ENCODE results near the gene FOXP2.
"Not testable (repeated sequence)": the region's sequence is repeated elsewhere in the genome, so short reads cannot be mapped to it uniquely, and the experiment has no call there.

The FOXP2 gene

DNA sequence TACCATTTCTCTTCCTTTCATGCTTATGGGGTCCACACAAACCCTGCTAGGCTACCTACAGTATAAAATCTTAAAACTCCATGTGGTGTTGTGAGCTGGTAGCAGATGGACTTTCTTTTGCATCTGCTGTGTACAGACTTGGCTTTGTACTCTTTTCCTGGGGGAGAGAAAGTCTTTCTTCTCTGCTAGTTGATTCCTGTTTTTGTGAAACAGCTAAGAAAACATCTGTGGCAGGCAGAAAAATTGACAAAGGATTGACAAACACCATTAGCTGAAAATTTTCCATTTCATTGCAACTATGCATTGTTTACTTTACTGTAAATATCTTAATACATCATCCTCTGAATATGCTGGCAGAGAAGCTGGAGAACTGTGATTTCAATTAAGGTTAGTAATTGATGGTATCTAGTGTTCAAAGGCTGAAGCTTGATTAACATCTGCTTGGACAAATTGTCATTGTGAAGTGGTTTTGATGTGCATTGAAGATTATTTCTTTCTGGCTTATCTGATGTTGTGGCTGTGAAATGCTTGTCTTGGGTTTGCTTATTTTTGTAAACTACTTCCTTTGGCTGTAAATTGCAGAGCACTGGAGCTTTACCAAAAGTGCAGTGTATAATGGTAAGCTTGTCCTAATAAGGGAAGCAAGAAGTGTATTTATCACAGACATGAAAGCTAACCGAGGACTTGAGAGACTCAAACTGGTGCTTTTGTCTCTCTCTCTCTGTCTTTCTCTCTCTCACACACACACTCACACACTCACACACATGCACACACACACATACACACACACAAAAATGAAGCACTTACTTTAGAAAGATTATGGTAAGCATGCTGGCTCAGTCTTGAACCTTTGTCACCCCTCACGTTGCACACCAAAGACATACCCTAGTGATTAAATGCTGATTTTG lies at the start of gene FOXP2:
FOXP2 (plus strand) TSS at position 660 of the 908 bp plus-strand sequence. CDS start 11,697 bp downstream, outside the sequence.
- no peak for DNase-seq (ENCODE audit: low spot score)

DNA sequence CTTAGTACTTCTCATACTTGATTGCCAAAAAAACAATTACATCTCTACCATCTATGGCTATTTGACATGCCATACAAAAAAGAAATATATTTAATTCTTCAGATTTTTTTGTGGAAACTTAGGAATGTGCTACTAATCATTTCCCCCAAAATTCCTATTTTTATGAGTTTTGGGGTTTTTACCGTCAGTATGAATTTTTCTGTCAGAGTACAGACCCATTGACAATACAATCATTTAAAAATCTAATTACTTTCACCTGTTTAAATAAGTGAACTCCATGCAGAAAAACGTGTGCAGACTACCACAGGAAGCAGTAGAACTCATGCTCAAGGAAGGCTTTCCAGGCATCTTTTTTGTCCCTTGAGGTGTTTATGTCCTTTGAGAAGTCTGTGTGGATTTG lies 48.8 kb upstream of the FOXP2 start:
- no peak for DNase-seq (ENCODE audit: low spot score)

DNA sequence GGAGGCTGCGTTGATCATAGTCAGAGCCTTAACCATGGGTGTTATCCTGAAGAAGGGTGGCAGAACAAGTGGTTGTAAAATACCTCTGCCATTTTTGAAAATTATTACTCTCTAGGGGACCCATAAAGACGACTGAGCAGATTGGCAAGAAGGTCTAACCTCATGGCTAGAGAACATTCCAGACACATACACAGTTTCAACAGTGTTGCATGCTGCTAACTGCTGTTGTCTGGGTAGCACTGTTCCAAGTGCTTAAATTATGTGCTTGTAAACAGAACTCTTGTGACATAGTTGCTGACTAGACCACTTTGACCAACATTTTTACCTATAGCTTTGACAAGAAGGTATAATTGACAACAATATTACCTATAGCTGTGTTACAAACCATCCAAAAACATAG lies 46.1 kb upstream of the FOXP2 start:
- no peak for DNase-seq (ENCODE audit: low spot score)

DNA sequence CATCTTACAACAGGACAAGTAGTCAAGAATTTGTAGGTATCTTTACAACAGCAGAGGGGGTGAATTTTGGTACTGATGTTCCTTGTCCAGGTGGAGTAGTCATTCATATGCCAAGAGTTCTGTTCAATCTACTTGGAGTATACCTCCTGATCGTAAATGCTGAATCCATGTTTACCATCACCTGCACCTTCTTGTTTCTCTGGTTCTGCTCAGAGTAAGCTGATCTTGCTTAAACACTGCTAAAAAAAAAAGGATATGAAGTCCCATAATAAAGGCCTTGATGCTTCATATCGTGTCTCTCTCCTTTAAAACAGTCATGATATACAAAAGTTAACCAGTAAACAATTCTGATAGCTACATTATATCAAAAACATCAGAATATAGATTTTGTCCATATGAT lies 45.3 kb upstream of the FOXP2 start:
- DNase-seq (ENCODE audit: low spot score): no peak

DNA sequence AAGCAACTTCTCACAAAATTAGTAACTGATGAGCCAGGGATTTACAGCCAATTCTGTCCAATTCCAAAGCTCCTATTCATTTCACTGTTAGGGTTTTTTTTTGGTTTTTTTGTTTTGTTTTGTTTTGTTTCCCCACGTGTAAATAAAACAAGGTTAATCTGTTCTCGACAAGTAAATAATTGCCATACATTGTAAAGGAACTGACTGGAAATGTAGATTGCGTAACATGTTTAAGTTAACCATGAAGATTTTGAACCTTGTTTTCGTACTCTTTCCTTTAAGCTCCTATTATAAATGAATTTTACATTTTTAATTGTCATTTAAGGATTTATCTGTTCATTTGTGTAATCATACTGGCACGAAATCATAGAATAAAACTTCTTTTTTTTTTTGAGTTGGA lies 42.0 kb upstream of the FOXP2 start:
- DNase-seq (ENCODE audit: low spot score): no peak

DNA sequence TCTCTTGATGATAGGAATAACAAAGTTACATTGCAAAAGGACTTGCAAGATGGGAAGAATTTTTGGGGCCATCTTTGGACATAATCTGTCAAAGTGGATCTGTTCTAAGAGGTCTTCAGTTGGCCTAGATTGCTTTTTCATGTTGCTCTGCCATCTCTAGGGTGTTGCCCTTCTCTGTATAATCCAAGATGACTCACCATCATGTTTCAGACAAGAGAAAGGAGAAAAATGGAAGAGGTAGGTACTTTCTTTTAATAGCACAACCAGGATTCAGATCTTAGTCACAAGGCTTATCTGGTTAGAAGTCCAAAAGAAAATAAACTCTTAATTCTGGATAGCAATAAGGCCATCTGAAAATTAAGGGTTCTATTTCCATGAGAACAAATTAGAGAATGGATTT lies 38.7 kb upstream of the FOXP2 start:
- DNase-seq (ENCODE audit: low spot score): no peak

DNA sequence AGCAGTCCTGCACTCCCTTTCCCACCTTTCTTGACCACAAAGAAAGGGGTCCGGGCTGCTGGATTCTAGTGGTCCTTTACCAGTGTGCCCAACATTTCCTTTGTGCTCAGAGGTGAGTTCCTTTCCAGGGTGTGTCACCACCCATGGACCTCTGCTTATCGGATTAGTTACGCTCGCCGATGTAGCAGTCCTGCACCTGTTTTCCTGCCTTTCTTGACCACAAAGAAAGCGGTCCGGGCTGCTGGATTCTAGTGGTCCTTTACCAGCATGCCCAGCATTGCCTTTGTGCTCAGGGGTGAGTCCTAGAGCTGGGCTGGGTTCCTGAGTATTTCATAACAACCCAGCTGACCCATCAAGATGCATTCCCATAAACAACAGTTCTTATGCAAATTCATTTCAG lies 30.7 kb upstream of the FOXP2 start:
- not testable (repeated sequence) for DNase-seq (ENCODE audit: low spot score)

DNA sequence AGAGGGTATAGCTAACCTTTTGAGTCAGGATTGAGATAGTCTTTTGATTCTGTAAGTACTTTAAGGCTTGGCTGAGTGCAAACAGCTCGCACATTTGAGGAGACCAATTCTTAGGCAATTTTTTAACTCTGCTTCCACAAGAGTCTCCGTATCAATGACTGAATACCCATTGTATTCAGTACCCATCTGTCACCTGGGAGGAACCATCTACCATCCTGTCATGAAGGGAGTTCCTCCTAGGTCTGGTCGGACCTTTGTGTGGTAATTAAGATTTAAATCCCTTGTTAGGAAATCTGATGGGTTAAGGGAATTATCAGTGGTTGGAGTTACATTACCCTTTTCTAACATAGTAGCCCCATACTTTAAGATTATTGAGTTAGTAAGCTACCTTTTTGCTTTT lies 30.3 kb upstream of the FOXP2 start:
- not testable (repeated sequence) for DNase-seq (ENCODE audit: low spot score)

DNA sequence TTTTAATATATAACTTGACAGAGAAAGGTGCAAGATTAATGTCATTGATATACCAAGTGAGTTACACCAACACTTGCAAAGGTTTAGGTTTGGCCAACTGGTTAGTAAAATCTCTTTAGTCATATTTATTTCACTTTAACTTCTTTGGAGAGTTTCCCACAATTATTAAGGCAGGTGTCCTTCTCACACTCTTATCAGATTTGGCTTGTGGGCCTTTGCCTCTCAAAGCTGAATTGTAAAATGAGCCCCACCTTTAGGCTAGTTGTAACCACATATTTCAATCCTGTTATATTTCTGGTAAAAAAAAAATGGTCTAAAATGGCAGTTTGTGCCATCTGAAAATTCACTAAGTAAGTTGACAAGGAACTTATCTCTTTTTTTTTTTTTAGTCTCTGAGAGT lies 26.6 kb upstream of the FOXP2 start:
- no peak for DNase-seq (ENCODE audit: low spot score)

DNA sequence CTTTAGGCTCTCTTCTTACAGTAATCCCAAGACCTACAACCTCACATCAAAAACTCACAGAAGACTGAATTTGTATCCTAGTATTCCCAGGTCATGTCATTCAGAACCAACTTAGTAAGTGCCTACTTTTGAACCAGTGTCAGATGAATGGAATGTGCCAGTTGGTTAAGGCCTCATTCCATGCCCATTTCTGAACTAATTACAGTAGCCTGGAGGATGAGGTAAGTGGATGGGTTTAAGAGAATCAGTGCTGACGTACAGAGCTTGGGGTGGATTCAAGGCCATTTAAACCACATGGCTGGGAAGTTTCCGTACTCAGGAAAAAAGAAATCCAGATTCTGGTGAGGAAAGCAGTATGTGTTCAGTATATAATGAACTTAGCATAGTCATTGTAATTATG lies 21.9 kb upstream of the FOXP2 start:
- DNase-seq (ENCODE audit: low spot score): no peak

DNA sequence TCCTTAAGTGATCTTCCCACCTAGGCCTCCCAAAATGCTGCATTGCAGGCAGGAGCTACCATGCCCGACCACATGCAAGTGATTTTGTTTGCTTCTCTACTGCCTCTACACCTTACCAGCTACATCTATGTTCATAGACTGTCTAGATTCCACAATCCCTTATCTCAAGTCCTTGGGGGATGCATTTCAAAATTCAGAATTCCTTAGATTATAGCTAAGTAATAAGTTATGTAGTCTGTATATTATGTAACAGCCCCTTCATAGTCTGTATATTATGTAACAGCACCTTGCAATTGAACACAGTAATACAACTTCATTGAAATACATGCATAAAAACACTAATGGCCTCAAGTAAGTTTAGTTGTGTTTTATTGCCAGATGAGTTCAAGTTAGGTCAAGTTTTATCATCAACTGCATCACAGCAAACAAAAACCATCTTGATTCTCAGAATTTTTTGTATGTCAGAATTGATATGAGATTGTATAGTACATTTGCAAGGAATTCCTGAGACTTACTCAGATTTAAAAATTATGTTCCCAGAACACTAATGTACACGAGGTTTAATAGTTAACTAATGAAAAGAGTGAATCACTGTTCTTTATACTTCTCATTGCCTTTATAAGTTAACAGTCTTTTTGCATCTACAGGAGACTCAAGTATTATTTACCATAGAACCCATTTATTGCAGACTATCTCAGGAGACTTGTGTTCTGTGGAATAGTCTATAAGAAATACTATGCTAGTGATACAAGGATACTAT lies 11.6 kb upstream of the FOXP2 start:
- no peak for DNase-seq (ENCODE audit: low spot score)

DNA sequence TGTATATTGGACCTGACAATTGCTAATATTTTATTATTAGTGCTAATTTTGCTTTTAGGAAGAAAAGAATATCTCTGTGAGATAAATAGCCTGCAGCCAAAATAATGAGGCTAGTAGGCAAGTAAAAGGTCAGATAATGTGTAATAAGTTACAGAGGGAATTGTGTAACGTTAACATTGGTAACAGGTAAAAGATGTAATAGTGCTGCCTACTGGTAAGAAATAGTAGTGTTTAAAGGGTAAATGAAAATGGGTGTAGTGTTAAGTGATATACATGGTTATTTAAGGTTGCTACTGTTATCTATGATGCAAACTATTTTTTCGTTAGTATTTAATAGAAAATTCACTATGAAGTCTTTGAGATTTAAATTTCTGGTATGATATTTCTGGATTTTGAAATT lies 9.2 kb upstream of the FOXP2 start:
- DNase-seq (ENCODE audit: low spot score): no peak

DNA sequence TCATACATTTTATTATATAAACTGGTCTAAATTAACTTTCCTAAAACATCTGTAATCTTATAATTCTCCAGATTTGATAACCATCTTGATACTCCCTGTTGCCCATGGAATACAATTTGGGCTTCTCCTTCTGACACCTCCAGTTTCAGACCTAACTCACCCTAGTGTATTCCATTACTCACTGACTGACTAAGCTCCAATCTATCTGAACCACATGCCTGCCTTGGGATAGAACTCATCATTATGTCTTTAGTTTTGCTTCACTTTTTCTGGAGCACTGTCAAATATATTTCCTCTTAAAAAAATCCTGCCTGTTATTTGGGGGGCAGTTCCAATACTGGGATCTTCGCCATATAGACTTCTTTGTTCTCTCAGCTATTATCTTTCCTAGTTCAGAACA lies 4.9 kb upstream of the FOXP2 start:
- DNase-seq (ENCODE audit: low spot score): no peak

DNA sequence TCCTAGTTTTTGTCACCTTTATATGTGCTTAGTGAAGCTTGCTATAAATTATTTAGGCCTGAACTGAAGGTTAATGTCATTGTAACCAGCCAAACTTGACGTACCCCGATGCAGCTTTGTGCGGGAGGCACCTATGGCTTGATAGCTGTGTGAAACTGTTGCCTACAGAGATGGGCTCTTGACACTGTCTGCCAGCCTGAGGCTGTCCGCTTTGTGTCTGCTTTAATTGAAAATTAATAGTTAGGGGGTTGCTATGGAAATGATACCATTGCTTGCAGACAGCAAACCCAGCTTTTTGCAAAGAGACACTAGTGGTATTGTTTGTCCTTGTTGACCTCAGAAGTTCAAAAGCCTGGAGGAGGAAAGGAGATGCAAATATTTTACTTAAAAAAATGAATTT lies 2.1 kb upstream of the FOXP2 start:
- no peak for DNase-seq (ENCODE audit: low spot score)

DNA sequence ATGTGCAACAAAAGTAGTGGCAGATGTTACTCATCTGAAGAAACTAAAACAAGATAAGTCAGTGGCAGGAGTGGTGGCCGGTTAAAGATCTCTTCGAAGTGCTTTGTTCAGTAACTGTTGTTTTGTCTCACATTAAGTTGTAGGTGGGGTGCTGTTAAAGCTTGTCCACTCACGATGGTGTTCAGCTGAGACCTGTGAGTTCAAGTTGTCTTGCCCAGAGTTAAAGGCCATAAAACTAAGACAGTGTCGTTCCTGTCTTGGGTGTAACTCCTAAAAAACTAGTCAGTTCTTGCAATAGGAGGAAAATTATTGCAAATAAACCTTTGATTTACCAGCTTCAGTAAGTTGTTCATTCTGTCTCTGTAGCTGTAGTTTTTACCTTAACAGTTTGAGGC lies 857 bp upstream of the FOXP2 start:
- DNase-seq (ENCODE audit: low spot score): no peak

DNA sequence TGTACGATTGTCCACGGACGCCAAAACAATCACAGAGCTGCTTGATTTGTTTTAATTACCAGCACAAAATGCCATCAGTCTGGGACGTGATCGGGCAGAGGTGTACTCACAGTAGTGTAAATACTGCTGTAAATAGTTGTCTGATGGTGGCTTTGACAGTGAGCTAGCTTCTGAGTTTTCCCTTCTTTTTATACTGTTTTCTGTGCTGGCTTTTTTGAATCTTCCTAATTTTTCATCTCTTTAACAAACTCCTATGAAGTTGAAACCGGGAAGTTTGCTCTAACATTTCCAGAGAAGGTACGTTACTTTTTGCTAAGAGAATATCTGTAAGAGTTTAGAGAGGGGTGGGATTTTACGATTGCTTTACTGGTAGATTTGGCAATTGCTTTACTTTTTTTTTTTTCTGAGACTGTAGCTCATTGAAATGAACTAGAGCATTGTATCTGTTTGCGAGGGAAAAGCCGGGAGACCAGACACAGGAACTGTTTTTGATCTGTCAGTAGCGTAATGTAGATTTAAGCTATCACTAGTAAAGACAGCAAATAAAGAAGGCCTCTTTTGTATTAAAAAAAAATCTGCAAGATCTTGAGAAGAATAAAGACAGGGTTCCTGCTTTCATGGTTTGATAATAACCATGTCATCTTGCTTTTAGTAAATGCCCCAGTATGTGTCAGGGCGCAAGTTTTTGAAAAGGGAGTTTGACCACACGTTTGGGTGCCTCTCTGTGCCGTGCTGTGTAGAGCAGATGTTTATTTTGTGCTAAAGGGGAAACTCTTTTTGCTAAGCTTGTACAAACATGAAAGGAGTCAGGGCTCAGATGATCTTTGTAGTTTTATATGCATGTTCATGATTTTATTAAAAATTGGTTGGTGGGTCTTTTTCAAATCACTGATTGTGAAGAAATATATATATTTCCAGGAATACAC lies 712 bp downstream of the FOXP2 start:
- no peak for DNase-seq (ENCODE audit: low spot score)

DNA sequence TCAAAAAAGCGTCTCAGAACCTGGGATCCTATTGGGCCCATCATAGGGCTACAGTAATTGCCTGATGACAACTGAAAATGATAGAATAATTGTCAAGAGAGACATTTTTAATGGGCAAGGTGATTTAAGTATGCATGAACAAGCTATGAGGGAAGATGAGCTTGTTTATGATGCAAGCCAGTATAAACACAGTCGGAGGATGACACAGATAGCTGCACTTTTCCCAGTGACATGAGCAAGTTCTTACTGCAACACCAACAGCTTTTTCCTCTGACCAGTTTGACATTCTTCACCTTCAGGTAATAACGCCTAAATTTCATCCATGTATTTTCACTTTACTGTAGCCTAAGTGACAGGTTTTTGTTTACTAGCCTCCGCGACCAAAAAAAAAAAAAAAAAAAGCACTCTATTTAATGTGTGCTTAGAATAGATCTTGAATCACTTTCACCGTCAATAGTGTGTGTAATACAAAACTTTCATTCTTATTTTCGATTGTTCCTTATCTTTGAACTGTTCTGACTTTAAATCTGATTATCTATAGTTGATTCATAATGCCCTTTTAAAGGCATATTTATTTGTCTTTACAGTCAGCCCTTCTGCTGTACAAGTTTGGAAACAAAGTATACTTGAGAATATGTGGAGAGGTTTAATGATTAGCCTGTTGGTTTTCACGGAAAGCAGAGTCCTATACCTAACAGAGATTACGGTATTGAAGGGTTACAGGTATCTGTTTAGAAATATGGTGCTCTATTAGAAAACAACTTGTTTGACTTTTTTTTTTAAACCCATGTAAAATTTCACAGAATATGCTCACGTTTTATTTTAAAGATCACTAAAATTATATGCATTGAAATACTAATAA lies 1.7 kb downstream of the FOXP2 start:
- DNase-seq (ENCODE audit: low spot score): no peak

DNA sequence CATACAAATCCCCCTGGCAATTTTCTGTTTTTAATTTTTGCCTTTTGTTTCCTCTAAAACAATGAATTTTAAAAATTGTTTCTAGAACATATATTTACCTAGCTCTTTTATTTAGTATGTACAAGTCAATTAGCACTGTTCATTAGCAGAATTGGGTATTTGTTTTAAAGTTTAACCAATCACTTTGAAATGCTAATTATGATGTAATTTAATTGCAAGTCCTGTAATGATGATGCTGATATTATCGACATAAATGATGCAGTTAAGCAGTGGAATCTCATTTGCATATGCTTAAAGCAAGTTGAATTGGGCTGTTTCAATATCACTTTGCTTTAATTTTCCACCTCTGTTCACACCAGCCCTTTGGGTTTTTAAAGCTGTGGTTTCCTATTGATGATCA lies 2.7 kb downstream of the FOXP2 start:
- no peak for DNase-seq (ENCODE audit: low spot score)

DNA sequence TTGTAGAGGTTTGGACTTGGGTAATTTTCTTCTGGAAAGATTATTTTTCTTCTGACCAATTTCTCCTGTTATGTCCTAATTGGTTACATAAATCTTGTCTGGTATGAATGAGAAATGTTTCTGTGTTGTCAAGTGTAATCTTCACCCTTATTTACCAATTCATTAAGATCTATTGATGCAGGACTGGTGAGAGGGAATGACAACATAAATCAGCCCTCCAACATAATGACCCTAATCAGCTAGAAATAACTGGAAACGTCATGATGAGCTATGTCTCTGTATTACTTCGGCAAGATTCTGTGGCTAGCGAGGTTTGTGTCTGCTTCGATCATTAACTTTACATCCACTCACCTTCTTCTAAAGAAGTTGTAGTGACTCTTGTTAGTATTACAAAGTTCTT lies 3.5 kb downstream of the FOXP2 start:
- no peak for DNase-seq (ENCODE audit: low spot score)

DNA sequence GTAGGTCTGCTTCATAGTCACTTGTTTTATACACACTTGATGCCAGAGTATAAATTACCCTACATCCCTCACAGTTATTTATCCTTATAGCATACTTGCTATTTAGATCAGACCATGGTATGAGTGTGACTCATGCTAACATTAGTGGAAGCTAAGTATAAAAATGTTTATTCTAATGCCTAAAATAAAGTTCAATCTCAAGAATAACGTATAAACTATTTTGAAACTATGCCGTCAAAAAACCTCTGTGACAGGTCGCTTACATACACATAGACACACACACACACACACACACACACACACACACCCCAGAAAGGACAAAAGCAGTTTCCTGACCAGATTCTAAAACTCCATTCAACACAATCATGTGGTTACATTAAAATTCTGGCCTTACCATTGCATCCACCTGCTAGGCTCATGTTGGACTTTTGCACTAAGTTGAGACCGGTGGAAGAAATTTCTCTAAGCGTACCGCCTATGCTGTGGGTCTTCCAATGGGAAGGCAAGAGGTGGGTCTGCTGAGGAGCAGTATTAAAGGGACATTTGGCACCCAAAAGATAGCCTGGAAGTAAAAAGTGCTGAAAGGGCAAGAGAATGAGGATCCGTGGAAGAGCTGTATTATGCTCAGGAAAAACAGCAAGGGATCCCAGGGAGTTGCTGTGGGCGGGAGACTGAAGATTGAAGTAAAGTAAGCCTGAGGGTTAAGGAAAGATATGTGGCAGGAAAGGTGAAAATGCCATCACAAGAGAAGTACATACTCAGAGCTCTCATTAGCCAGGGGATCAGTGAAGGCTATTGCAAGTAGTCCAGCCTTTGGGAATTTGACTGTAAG lies 5.0 kb downstream of the FOXP2 start:
- DNase-seq (ENCODE audit: low spot score): no peak
